Psoas muscle (tissue), 8 donors: ENCODE measurements around the gene SPATA2L. TPM values are rescaled to one million over a fixed set of nuclear protein-coding genes. Genes with fewer than 3 reads are reported as not detected.
A peak's percentile ranks its signal among the peaks of the same experiment; 100 is the strongest.
"Not testable (repeated sequence)": the region's sequence is repeated elsewhere in the genome, so short reads cannot be mapped to it uniquely, and the experiment has no call there.

ENCODE experiments used
- ATAC-seq, 4 donors: fragments of 200-7000 bp; cut with Tn5 transposase; one replicate each; pipeline ENCODE4 v1.9.1; 2020; ENCODE audit warnings: moderate library complexity in 3 of 4, mild to moderate bottlenecking in 2 of 4
- DNase-seq, 2 donors: peaks; one replicate each; pipeline ENCODE4 v3.0.0-alpha.2; 2020
- H3K27ac ChIP-seq: fragments of 200-600 bp; one replicate; pipeline ENCODE4 v1.8.0; 2022
- H3K27me3 ChIP-seq, 3 donors: fragments of 200-600 bp in 1 of 3; one replicate each; pipeline versions ENCODE4 v1.6.1 to v1.8.0; 2013 to 2022; ENCODE audit warnings: low read length in 2 of 3, mild to moderate bottlenecking in 2 of 3, moderate library complexity in 1 of 3; ENCODE audit not compliant: insufficient read depth in 3 of 3
- H3K36me3 ChIP-seq, 2 donors: fragments of 200-600 bp in 1 of 2; one replicate each; pipeline versions ENCODE4 v1.6.1 to v1.8.0; 2013 to 2022; ENCODE audit warnings: low read depth in 1 of 2, mild to moderate bottlenecking in 1 of 2, moderate library complexity in 1 of 2; ENCODE audit not compliant: insufficient read depth in 1 of 2
- H3K4me1 ChIP-seq: fragments of 200-600 bp; one replicate; pipeline ENCODE4 v1.8.0; 2022
- H3K4me3 ChIP-seq: fragments of 200-600 bp; one replicate; pipeline ENCODE4 v1.8.0; 2022; ENCODE audit warnings: mild to moderate bottlenecking
- H3K9me3 ChIP-seq: fragments of 200-600 bp; one replicate; pipeline ENCODE4 v1.8.0; 2022
- WGBS, 3 donors: extraction: QIAGEN DNeasy Blood & Tissue Kit; methylation state at CpG; one replicate each; pipeline versions ENCODE4 v1.1.6 to v1.1.7; 2013; 5-methylcytosine and 5-hydroxymethylcytosine counted together
- intact Hi-C, 2 donors: fragments of 100-400 bp; cut with DNase I; formaldehyde crosslinking; loops; one replicate each; pipeline versions ENCODE4 v1.11.0 to v1.14.2; 2022
- polyA plus RNA-seq, 3 donors: library from polyadenylated mRNA; stranded (reverse); fragments of 200-250 nt; gene quantifications; one replicate each; pipeline ENCODE4 v1.2.3, GENCODE V29; 2013
- total RNA-seq, 4 donors: library from RNA; stranded (reverse); fragmentation: NEBNext Ultra II Directional in 2 of 4; extraction: Animal tissue kit (Norgen Biotek cat#: 25700) in 2 of 4; gene quantifications; one replicate each; pipeline versions ENCODE4 v1.2.1 to v1.2.4, GENCODE V29; 2021 to 2023
- TF ChIP-seq, protein P1 (sequence below): fragments of 200-600 bp; IDR thresholded peaks from one replicate; pipeline ENCODE4 v1.8.0; 2022; ENCODE audit warnings: antibody characterized with exemption
- donor health status: healthy with polysubstance abuse.
- donor health status: DM: no; HTN: no; CAD: no; lungs with moderate emphysema.
- donor health status: Bipolar disorder and iron deficiency.
- donor health status: healthy.
- donor health status: DM: yes; HTN: yes; CAD: no.
- donor health status: DM: no; HTN: no; CAD: no.
- donor health status: DM: no; HTN: no; CAD: no.
- donor health status: DM: yes; HTN: yes; CAD: no.

Gene SPATA2L
- total and polyA plus RNA-seq, 7 donors, result 0.56 to 5.9 (median 1.3) TPM

DNA sequence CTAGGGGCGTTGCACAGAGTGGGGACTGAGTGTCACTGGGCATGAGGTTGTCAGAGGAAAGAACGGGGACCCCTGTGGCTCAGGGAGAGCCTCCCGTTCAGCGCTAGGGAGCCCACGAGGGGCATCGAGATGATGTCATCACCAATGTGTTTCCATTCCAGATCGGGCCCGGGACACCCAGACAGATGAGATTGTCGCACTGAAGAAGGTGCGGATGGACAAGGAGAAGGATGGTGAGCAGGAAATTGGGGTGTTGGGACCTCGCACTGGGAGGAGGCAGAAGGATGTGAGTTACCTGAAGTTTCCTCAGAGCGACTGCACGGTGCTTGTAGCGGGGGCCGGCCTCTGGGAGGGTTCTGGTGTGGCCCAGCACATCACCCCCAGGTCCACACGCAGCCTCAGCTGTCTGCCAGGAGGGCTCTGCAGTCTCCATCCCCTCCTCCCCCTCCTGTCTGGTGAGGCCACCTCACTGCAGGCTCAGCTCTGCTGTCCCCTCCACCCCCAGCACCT lies 11.1 kb downstream of the SPATA2L start:
- peaks cover 9 to 60% of the 10 kb centered on the region in 2 donors for H3K36me3 ChIP-seq
- ATAC-seq (no peak), DNase-seq (peak in 1 of 2 donors; percentile 46)
- no peaks in the 10 kb centered on the region for H3K27me3 ChIP-seq
- intact Hi-C loops, result no loop called here
- peaks cover 14% of the 10 kb centered on the region for H3K4me1 ChIP-seq
- 85 to 91% (median 88%) methylated on average over 14 to 16 of the region's 16 CpGs for WGBS, 3 donors
- no peak overlapping the region for H3K27ac ChIP-seq
- TF ChIP-seq, protein P1, sequence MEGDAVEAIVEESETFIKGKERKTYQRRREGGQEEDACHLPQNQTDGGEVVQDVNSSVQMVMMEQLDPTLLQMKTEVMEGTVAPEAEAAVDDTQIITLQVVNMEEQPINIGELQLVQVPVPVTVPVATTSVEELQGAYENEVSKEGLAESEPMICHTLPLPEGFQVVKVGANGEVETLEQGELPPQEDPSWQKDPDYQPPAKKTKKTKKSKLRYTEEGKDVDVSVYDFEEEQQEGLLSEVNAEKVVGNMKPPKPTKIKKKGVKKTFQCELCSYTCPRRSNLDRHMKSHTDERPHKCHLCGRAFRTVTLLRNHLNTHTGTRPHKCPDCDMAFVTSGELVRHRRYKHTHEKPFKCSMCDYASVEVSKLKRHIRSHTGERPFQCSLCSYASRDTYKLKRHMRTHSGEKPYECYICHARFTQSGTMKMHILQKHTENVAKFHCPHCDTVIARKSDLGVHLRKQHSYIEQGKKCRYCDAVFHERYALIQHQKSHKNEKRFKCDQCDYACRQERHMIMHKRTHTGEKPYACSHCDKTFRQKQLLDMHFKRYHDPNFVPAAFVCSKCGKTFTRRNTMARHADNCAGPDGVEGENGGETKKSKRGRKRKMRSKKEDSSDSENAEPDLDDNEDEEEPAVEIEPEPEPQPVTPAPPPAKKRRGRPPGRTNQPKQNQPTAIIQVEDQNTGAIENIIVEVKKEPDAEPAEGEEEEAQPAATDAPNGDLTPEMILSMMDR, result no peak
- H3K9me3 ChIP-seq, result no peaks in the 10 kb centered on the region
- H3K4me3 ChIP-seq, result no peak overlapping the region

DNA sequence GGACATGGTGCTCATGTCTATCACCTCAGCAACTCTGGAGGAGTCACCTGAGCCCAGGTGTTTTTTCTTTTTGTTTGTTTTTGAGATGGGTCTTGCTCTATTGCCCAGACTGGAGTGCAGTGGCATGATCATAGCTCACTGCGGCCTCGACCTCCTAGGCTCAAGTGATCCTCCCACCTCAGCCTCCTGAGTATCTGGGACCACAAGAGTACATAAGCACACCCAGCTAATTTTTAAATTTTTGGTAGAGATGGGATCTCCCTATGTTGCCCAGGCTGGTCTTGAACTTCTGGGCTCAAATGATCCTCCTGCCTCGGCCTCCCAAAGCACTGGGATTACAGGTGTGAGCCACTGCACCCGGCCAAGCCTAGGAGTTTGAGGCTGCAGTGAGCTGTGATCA lies 11.9 kb downstream of the SPATA2L start:
- ATAC-seq, H3K4me3 ChIP-seq, H3K27ac ChIP-seq, intact Hi-C loops, H3K9me3 ChIP-seq, H3K27me3 ChIP-seq, DNase-seq: not testable (repeated sequence)
- 79 to 93% (median 89%) methylated on average over 4 of the region's 4 CpGs for WGBS, 3 donors
- peaks cover 14% of the 10 kb centered on the region for H3K4me1 ChIP-seq
- H3K36me3 ChIP-seq, result peaks cover 8 to 55% of the 10 kb centered on the region in 2 donors

DNA sequence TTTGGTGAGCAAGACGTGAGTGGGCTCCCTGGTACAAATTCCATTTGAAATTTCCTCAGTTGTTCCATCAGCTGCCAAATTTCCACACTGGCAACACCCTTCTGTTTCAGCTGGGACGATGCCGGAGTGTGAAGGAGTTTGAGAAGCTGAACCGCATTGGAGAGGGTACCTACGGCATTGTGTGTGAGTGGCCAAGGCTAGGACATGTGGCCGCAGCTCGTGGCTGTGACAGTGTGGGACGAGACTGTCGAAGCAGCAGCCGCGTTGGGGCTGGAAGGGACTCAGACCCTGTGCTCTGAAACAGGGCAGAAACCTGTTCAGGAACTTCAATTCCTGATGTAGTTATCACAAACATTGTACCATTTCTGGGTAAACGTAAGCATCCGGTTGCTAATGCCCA lies 12.4 kb downstream of the SPATA2L start:
- TF ChIP-seq, protein P1, result no peak
- no peaks in the 10 kb centered on the region for H3K27me3 ChIP-seq
- H3K27ac ChIP-seq, result no peak overlapping the region
- WGBS, 3 donors, result 92 to 95% (median 92%) methylated on average over 13 of the region's 13 CpGs
- ATAC-seq (no peak), DNase-seq (no peak)
- H3K4me1 ChIP-seq, result peaks cover 14% of the 10 kb centered on the region
- H3K9me3 ChIP-seq, result no peaks in the 10 kb centered on the region
- peaks cover 8 to 50% of the 10 kb centered on the region in 2 donors for H3K36me3 ChIP-seq
- intact Hi-C loops, result no loop called here
- H3K4me3 ChIP-seq, result no peak overlapping the region

DNA sequence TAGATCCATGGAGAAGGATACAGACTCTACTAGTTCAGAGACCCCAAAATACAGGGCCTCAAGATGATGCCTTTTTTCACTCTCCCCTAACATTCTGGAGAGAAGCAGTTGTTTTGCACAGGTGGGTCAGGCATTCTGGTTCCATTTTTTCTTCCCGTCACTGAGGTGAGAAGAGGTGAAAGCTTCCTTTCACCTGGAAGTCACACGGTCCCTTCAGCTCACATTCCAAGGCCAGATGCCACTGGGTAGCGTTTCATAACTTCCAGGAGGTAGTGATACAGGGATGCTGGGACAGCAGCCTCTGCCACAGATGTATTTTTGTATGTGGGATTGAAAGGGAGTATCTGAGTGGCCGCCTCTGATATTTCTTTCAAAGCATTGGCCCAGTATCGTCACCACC lies 13.1 kb downstream of the SPATA2L start:
- DNase-seq, result no peak
- peaks cover 14% of the 10 kb centered on the region for H3K4me1 ChIP-seq
- 81 to 87% (median 87%) methylated on average over 5 of the region's 5 CpGs for WGBS, 3 donors
- H3K27ac ChIP-seq, result no peak overlapping the region
- no peak for ATAC-seq
- TF ChIP-seq, protein P1, result no peak
- no peaks in the 10 kb centered on the region for H3K9me3 ChIP-seq
- no peak overlapping the region for H3K4me3 ChIP-seq
- peaks cover 3 to 42% of the 10 kb centered on the region in 2 donors for H3K36me3 ChIP-seq
- no peaks in the 10 kb centered on the region for H3K27me3 ChIP-seq
- intact Hi-C loops, result no loop called here

DNA sequence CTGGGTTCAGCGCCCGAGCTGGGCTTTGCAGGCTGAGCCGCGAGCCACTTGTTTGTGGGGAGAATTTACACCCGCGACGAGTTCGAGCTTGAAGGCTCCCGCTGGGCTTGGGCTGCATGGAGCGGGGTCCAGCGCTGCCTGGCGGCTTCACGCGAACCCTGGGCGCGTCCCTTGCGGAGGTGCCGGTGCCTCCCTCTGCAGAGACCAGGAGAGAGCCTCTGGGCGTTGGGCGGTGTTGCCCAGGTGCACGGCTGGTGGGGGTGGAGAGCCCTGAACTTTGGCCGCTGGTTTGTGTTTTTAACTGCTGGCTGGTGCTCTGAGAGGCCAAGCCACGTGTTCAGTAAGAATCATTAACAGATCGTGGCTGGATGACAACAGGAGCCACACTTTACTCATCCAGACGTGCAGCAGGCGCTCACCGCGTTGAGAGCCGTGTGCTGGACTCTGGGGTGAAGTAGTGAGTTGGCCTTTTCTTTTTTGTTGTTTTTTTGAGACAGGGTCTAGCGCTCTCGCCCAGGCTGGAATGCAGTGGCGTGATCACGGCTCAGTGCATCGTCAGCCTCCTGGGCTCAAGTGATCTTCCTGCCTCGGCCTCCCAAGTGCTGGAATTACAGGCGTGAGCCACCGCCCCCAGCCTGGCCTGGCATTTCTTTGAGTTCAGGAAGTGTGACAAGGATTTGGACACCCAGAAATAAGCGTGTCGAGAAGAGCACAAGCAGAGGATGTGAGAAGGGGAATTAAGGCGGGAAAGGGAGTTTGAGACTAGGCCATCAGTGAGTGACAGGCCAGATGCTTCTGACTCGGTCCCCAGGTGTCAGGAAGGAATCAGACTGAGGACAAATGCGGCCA lies 14.2 kb downstream of the SPATA2L start:
- Histone ChIP-seq H3K4me3 (peak overlapping the region; percentile 95), H3K27me3 (no peaks in the 10 kb centered on the region), H3K4me1 (peaks cover 14% of the 10 kb centered on the region), H3K36me3 (peaks cover 0 to 32% of the 10 kb centered on the region in 2 donors), H3K9me3 (no peaks in the 10 kb centered on the region), H3K27ac (peak overlapping the region; percentile 93)
- DNase-seq (no peak), ATAC-seq (peak; percentile 17 to 32 (median 26))
- TF ChIP-seq, protein P1, result no peak
- intact Hi-C loops, result no loop called here
- WGBS, 3 donors, result 11 to 12% (median 11%) methylated on average over 35 to 42 of the region's 42 CpGs
